ENCODE measurements around the gene KRTAP24-1. TPM values are rescaled to one million over a fixed set of nuclear protein-coding genes. Genes with fewer than 3 reads are reported as not detected.

KRTAP24-1 gene
- polyA plus RNA-seq, 3 donors, result not detected

- no peak for DNase-seq
These were observed 48.1 kb downstream of the KRTAP24-1 start for GRCh38 chr21:30234643-30235042.

DNA sequence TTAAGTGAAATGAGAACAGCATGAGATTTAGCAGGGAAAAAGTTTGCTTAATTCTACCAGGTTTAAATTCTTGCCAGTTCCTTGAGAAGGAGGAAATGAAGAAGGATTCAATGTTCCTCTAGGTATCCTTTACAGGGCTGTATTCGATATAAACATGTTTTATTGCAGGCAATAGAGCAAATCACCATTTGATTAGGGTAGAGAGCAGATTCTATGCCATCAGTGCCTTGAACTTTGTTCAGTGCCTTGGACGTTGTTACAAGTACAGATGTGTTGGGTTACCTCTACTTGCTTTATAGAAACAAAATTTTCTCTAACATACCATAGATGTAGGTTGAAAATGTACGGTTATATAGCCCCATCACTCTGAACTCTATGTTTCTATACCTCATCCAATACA, 48.7 kb downstream of the KRTAP24-1 start:
- DNase-seq, result no peak

GRCh38 chr21:30233228-30234020, 49.3 kb downstream of the KRTAP24-1 start:
- DNase-seq, result no peak

GRCh38 chr21:30232011-30232410, 50.7 kb downstream of the KRTAP24-1 start:
- no peak for DNase-seq

Other genes with a start within 250 kb of the KRTAP24-1 start
- gene CLDN17, start 116.1 kb downstream of the KRTAP24-1 start, polyA plus RNA-seq (ENCODE audit: insufficient read length in 3 of 3), result not detected
- 10 to 100 TPM; 54.3 to 70.9 (median 56.5) TPM for gene CLDN8, start 66.9 kb downstream of the KRTAP24-1 start, polyA plus RNA-seq (ENCODE audit: insufficient read length in 3 of 3)
- not detected for gene KRTAP25-1, start 6.6 kb upstream of the KRTAP24-1 start, polyA plus RNA-seq (ENCODE audit: insufficient read length in 3 of 3)
- not detected for gene KRTAP26-1, start 37.4 kb upstream of the KRTAP24-1 start, polyA plus RNA-seq (ENCODE audit: insufficient read length in 3 of 3)
- not detected for gene KRTAP27-1, start 54.7 kb upstream of the KRTAP24-1 start, polyA plus RNA-seq (ENCODE audit: insufficient read length in 3 of 3)
- gene KRTAP23-1, start 65.7 kb upstream of the KRTAP24-1 start, polyA plus RNA-seq (ENCODE audit: insufficient read length in 3 of 3), result not detected
- not detected for gene KRTAP13-2, start 89.3 kb upstream of the KRTAP24-1 start, polyA plus RNA-seq (ENCODE audit: insufficient read length in 3 of 3)
- not detected for gene KRTAP13-1, start 113.1 kb upstream of the KRTAP24-1 start, polyA plus RNA-seq (ENCODE audit: insufficient read length in 3 of 3)
- not detected for gene KRTAP13-3, start 143.0 kb upstream of the KRTAP24-1 start, polyA plus RNA-seq (ENCODE audit: insufficient read length in 3 of 3)
- not detected for gene KRTAP13-4, start 147.3 kb upstream of the KRTAP24-1 start, polyA plus RNA-seq (ENCODE audit: insufficient read length in 3 of 3)
- gene KRTAP15-1, start 157.3 kb upstream of the KRTAP24-1 start, polyA plus RNA-seq (ENCODE audit: insufficient read length in 3 of 3), result not detected
- not detected for gene KRTAP19-1, start 197.4 kb upstream of the KRTAP24-1 start, polyA plus RNA-seq (ENCODE audit: insufficient read length in 3 of 3)
- gene KRTAP19-2, start 204.5 kb upstream of the KRTAP24-1 start, polyA plus RNA-seq (ENCODE audit: insufficient read length in 3 of 3), result not detected
- not detected for gene KRTAP19-3, start 209.1 kb upstream of the KRTAP24-1 start, polyA plus RNA-seq (ENCODE audit: insufficient read length in 3 of 3)
- not detected for gene KRTAP19-4, start 214.2 kb upstream of the KRTAP24-1 start, polyA plus RNA-seq (ENCODE audit: insufficient read length in 3 of 3)
- not detected for gene KRTAP19-5, start 219.2 kb upstream of the KRTAP24-1 start, polyA plus RNA-seq (ENCODE audit: insufficient read length in 3 of 3)